GM19099 (cell line): ENCODE measurements around the gene CXCR6.

ENCODE experiments used
- POLR2A ChIP-seq: IDR thresholded peaks from 3 replicates; pipeline ENCODE4 v1.6.1; 2011; ENCODE audit warnings: low read depth; ENCODE audit not compliant: insufficient read length; ENCODE audit errors: extremely low read depth

The CXCR6 gene

DNA sequence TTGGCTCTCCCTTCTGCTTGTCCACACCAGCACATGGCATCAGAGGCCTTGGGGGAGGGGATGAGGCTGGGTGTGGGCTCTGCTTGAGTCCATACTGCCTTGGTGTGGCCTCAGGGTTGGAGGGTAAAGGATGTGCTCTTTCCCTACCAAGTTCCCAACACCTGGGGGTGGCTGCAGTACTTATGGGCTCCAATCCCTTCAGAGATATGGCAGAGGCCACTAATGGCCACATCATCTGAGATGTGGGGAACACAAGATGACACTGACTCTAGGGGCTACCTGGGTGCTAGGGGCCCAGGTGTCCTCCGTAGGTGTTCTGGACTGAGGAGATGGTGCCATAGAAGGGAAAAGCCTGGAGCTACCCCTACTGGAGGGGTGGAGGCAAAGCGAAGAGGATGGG, 6.9 kb downstream of the CXCR6 start:
- no peak for TF ChIP-seq POLR2A

DNA sequence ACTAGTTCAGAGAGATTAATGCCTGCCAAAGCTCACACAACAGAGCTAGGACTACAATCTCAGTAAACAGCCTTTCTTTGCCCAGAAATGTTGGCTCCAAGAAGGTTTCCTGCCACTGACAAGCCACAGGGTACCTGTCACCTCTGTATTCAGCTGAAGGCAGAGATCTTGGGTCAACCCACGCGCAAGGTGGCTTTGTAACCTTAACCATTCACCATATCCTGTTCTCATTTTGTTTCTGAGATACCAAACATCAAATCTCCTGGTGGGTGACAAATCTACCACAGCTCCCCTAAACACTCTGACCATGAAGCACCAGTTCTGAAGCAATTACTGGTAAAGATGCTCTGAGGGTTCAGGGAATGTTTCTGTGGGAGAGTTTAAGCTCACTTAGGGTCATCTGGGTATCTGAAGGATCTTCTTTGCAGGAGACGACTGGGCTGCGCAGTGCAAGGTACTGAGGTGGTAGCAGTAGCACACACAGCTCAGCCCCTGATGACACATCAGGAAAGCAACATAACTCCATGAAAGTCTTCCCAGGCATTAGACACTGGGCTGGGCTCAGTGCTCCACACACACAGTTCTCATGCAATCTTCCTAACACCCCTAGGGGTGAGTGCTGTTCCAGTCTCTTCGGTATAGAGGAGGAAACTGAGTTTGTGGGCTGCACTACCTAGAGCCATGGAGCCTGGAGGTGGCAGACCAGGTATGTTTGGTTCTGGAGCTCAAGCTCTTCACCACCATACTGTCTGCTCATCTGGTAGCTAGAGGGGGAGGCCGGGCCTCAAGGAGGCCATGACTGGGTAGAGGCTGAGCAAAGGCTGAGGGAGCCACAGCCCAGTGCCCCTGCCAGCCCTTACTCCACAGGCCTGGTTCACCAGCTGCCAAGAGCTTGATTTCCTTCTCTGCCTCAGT, 7.7 kb downstream of the CXCR6 start:
- TF ChIP-seq POLR2A, result no peak

DNA sequence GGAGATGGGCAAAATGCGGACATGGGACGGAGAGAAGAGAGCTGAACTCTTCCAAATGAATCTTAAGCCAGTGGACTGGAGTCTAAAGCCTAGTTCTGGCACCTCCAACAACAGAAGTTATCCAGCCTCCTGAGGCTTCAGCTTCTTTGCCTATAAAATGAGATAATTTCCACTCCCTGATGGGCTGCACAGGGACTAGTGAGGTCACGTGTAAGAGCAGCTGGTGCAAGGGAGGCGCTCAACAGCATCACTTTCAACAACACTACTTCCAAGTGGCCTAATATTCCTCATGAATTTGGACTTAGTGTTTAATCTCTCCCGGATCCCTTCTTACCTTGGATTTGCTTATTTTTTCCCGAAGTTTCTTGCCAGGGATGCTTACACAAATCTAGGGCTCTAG, 8.7 kb downstream of the CXCR6 start:
- TF ChIP-seq POLR2A, result no peak

DNA sequence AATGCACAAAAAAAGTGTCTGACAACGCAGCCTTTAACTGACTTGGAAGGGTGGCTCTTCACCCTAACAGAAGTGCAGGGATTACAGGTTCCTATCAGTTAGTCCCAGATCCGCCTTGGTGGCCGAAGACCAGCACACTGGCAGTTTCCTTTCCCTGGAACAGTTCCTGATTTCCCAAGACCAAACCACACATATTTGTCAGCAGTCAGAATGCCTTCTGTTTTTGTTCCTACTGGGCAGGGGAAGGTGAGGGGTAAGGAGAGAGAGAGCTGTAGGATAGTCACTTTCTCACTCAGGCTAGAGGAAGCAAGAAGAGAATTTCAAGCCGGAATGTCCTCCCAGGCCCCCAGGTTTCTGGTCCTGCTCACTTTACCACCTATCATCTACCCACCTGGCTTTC, 9.2 kb downstream of the CXCR6 start:
- TF ChIP-seq POLR2A, result no peak

GRCh38 chr3:45953536-45953935, 10.3 kb downstream of the CXCR6 start:
- TF ChIP-seq POLR2A, result no peak

DNA sequence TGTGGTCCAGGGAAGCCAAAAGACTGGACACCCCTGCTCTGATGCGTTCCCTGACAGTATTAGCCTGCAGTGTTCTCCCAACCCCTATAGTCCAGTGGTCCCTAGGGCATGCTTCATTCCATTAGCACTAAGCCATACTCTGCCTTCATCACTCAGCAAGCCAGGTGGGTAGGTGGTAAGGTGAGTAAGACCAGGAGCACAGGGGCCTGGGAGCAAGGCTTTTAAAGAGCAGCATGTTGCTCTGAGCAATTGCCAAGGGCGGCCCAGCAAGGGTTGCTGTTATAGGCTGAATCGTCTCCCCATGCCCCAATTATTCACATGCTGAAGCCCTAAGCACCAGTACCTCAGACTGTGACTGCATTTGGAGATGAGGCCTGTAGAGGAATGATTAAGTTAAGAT, 11.0 kb downstream of the CXCR6 start:
- no peak for TF ChIP-seq POLR2A

DNA sequence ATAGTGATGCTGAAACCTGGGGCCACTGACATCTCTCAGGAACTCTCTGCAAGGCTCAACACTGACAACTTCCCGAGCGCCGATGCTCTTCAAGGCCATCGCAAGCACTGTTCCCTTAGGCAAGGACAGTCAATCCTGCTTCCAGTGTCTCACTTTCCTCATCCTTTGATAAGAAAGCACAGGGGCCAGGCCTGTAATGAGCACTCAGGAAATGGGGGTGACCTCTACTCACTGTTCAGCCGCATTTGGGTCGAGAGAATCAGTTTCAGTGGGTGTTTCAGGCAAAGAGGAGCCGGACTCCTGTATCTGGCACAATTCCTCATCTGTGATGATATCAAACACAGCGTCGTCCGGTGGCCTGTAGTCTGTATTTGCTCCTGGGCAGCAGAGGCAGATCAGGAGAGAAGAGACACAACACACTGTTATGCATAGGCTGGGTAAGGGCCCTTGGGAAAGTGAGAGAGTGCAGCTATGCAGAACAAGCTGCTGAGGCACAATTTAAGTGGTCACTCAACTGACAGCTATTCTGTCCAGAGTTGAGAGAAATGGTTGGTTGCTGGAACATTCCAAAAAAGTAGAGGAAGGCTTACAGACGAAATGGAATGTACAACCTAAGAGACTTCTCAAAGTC, 11.9 kb downstream of the CXCR6 start:
- TF ChIP-seq POLR2A, result no peak

GRCh38 chr3:45955706-45956105, 12.4 kb downstream of the CXCR6 start:
- TF ChIP-seq POLR2A, result no peak

GRCh38 chr3:45957586-45957985, 14.3 kb downstream of the CXCR6 start:
- TF ChIP-seq POLR2A, result no peak

GRCh38 chr3:45958321-45958791, 15.1 kb downstream of the CXCR6 start:
- TF ChIP-seq POLR2A, result no peak

DNA sequence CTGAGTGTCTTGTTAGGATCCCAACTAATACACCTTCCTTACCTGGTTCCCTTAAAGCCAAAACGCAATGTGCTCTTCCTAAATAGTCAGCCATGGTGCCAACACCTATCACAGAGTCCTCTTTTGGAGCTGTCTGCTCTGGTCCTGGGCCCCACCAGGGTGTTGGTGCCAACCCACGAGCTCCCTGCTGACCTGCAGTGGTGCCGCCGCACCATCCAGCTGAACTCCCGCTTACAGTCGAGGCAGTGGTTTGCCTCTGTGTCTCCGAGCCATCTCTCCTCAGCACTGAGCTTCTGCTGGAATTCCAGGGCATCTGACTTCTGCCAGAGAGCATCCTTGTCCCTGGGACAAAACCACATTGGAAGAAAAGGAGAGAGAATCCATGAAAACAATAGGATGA, 15.9 kb downstream of the CXCR6 start:
- TF ChIP-seq POLR2A, result no peak

DNA sequence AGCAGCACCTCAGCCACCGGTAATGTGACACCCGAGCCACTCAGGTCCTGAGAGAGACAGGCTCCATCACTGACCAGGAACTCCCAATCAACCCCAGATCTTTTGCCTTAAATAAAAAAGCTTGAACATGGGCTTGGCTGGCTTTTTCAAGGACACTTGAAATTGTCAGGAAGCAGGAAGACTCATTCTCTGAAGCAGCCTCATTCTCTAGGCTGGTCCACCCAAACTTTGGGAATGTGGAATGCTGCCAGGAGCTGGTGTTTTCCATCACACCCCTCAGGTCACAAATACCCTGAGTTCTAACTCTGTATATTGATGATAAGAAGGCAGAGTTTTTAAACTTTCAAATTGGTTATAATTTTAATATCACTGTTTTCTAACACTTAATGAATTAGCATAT, 17.0 kb downstream of the CXCR6 start:
- no peak for TF ChIP-seq POLR2A

- no peak for TF ChIP-seq POLR2A
These were observed 18.8 kb downstream of the CXCR6 start for GRCh38 chr3:45962033-45962432.

DNA sequence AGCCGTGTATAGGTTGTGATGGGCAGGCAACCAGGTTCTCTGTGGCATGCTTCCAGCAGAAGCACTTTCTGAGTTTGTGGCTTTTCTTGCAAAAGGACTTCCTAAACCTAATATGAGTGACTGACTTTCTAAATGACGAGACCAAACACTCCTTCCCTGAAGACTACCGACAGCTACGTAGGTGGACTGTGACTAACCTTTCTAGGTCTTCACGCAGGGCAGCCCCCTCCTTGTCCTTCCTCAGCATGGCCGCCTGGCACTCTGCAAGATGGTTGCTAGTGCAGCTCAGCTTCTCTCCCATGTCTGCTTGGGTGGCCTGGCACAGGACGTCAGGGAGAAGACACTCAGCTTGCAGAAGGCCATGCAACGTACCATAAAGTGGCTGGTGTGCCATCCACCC, 20.9 kb downstream of the CXCR6 start:
- no peak for TF ChIP-seq POLR2A

- TF ChIP-seq POLR2A, result no peak
These were observed 22.0 kb downstream of the CXCR6 start for GRCh38 chr3:45965253-45965652.

- TF ChIP-seq POLR2A, result no peak
These were observed 22.4 kb downstream of the CXCR6 start for GRCh38 chr3:45965653-45966052.

GRCh38 chr3:45966371-45966791, 23.1 kb downstream of the CXCR6 start:
- no peak for TF ChIP-seq POLR2A
